PC-9 (cell line): ENCODE data around the gene SHTN1.

ENCODE experiments used
- EZH2 ChIP-seq: fragments of 200-600 bp; sonication (generic); IDR thresholded peaks from 2 replicates; pipeline ENCODE4 v1.8.0; 2017; ENCODE audit warnings: antibody characterized with exemption, low read depth
- TF ChIP-seq, protein P1 (sequence below): fragments of 200-600 bp; sonication (generic); conservative IDR thresholded peaks from 2 replicates; pipeline ENCODE4 v1.6.1; 2017; ENCODE audit warnings: mixed run types, antibody characterized with exemption, mild to moderate bottlenecking, moderate library complexity

DNA sequence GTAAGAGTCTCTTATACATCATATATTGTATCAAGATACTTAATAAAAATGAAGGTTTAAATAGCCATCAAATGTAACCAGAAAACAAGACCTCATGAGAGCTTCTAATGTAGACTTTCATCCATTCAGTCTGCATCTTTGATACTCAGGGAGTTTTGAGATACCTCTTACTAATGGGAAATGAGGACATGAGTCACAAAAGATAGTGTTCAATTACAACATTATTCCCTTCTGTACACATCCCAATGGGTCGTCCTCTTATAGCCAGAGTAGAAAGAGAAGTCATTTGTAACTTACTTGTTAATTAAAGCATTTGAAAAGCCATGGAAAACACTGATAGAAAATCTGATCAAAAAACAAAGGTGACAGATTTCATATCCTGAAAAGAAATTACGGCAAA is 19.4 kb downstream of the SHTN1 start:
- TF ChIP-seq, protein P1, sequence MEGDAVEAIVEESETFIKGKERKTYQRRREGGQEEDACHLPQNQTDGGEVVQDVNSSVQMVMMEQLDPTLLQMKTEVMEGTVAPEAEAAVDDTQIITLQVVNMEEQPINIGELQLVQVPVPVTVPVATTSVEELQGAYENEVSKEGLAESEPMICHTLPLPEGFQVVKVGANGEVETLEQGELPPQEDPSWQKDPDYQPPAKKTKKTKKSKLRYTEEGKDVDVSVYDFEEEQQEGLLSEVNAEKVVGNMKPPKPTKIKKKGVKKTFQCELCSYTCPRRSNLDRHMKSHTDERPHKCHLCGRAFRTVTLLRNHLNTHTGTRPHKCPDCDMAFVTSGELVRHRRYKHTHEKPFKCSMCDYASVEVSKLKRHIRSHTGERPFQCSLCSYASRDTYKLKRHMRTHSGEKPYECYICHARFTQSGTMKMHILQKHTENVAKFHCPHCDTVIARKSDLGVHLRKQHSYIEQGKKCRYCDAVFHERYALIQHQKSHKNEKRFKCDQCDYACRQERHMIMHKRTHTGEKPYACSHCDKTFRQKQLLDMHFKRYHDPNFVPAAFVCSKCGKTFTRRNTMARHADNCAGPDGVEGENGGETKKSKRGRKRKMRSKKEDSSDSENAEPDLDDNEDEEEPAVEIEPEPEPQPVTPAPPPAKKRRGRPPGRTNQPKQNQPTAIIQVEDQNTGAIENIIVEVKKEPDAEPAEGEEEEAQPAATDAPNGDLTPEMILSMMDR = no peak
- no peak for TF ChIP-seq EZH2
